HG03460 (cell line): ENCODE data around the gene ADCY3.

Experiments
- ATAC-seq: cut with Tn5 transposase; IDR thresholded peaks from one replicate; pipeline ENCODE4 v1.9.1; 2021; ENCODE audit not compliant: unreplicated experiment

ADCY3 gene

DNA sequence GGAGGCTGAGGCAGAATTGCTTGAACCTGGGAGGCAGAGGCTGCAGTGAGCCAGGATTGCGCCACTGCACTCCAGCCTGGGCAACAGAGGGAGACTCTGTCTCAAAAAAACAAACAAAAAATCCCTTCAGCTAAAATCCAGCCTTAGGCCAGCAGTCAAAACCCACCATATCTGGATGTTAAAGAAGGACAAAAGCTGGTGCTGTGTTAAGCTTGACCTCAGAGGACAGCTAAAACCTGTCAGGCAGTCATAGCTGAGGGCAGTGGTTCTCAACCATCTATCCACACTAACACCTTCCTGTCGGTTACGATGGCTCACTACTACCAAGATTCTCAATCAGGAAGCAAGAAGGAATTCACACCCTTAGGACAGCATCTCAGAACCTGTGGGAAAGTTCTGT lies 136.4 kb downstream of the ADCY3 start:
- no peak for ATAC-seq

DNA sequence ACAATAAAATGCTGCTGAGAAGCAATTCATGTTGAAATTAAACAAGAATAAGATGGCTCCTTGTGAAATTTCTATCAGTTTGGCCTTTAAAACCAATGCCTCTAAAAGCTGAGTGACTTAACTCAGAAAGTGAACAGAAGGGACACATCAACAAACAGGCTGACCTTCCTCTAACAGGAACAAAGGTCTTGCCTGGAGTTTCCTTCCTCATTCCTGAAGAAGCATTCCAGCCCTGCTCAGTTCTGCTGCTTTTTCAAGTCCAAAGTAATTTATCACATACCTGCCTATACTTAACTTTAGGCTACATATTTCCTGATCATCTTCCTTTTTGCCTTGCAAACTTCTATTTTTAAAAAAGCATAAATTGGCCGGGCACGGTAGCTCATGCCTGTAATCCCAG lies 140.9 kb downstream of the ADCY3 start:
- ATAC-seq = no peak

DNA sequence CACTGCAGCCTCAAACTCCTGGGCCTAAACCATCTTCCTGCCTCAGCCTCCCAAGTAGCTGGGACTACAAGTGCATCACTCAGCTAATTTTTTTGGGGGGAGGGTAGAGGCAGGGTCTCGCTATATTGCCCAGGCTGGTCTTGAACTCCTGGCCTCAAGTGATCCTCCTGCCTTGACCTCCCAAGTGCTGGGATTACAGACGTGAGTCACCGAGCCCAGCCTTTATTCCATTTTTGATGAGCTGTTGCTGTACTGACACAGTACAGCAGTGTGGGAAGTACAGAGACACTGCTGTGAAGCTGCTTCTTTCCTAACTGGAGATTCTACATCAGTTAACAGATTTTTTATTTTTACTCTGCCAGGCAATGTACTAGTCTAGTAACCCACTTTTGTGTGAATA lies 145.7 kb downstream of the ADCY3 start:
- ATAC-seq = no peak

DNA sequence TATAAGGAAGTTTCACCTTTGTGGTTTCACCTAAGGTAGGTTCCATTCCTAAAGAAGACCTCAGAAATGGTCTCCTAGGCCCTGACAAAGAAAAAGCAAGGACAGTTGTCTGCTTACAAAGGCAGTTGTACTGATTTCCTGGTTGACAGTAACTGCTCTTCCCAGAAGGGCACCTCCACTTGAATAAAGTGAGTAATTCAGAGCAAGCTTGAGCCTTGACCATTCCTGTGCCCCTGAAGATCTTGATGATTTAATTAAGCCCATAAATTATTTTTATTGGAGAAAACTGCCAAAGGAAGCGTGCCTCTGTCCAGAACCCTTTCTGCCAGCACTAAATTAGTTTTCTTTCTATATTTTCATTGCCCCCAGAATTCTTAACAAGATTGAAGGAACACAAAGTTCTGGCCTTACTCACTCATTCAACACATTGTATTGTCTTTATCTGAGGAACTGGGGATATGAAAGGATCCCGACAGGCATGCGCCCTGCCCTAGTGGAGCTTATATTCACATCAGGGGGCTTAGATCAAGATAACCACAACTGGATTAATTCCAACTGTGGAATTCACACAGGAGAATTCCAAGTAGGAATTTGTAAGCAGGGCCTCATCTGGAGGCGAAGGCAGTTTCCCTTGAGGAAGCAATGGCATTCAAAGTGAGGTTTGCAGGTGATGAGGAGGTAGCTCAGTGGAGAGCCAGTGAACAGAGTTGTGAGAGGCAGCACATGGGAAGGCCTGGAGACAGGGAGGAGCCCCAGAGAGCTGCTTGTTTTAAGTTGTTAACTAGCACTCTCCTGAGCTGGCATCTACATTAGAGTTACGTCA lies 148.1 kb downstream of the ADCY3 start:
- no peak for ATAC-seq

DNA sequence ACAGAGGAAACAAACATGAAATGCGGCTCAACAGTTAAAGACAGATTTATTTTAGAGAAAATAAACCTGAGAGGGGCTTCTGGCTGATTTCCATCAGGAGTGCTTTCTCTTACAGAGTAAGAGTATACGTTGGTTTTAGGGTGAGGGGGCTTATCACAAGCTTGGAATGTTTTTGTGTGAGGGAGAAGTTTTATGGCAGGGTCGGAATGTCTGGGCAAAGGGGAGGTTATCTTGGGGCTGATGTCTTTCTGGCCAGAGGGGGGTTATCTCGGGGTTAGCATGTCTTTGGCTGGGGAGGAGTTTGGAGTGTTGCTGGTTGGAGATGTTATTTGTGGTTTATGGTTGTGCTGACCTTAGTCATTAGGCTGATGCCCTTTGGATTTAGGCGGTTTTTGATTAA lies 149.0 kb downstream of the ADCY3 start:
- no peak for ATAC-seq
